ENCODE data around the gene ZMPSTE24. TPM values are rescaled to one million over a fixed set of nuclear protein-coding genes. Genes with fewer than 3 reads are reported as not detected.

Gene ZMPSTE24
- total and polyA plus RNA-seq, 3 donors from 2014 or later = 22.5 to 31.3 (median 30.4) TPM

- Histone ChIP-seq H3K4me3 (no peak overlapping the region), H3K27me3 (no peaks in the 10 kb centered on the region), H3K27ac (no peak overlapping the region), H3K9me3 (no peaks in the 10 kb centered on the region), H3K36me3 (ENCODE audit: low read depth, missing control alignments) (no peaks in the 10 kb centered on the region), H3K4me1 (no peaks in the 10 kb centered on the region)
- TF ChIP-seq POLR2A (IDR thresholded peaks at IDR 0.05) (no peak), CTCF (IDR thresholded peaks at IDR 0.05) (no peak)
- intact Hi-C loops (cut with DNase I; ENCODE audit: low total_unique reads) = no loop called here
- DNase-seq = no peak
- WGBS, 2 donors = 85 to 91% methylated on average over 4 to 10 of the region's 10 CpGs
Observed at GRCh38 chr1:40301066-40301465, 43.0 kb downstream of the ZMPSTE24 start.

- Histone ChIP-seq H3K36me3 (ENCODE audit: low read depth, missing control alignments) (no peaks in the 10 kb centered on the region), H3K27ac (no peak overlapping the region), H3K4me1 (no peaks in the 10 kb centered on the region), H3K9me3 (no peaks in the 10 kb centered on the region), H3K27me3 (no peaks in the 10 kb centered on the region), H3K4me3 (no peak overlapping the region)
- WGBS, 2 donors = 87 to 92% methylated on average over 9 to 12 of the region's 12 CpGs
- DNase-seq = no peak
- TF ChIP-seq POLR2A (IDR thresholded peaks at IDR 0.05) = no peak
- TF ChIP-seq CTCF (IDR thresholded peaks at IDR 0.05) = no peak
- intact Hi-C loops (cut with DNase I; ENCODE audit: low total_unique reads) = no loop called here
Observed at GRCh38 chr1:40301541-40302299, 43.7 kb downstream of the ZMPSTE24 start.

GRCh38 chr1:40302475-40302874 is 44.4 kb downstream of the ZMPSTE24 start:
- H3K27me3 ChIP-seq = no peaks in the 10 kb centered on the region
- H3K36me3 ChIP-seq (ENCODE audit: low read depth, missing control alignments) = no peaks in the 10 kb centered on the region
- TF ChIP-seq POLR2A (IDR thresholded peaks at IDR 0.05) = no peak
- no peak for TF ChIP-seq CTCF (IDR thresholded peaks at IDR 0.05)
- intact Hi-C loops (cut with DNase I; ENCODE audit: low total_unique reads) = no loop called here
- no peak for DNase-seq
- no peaks in the 10 kb centered on the region for H3K9me3 ChIP-seq
- no peak overlapping the region for H3K27ac ChIP-seq
- H3K4me3 ChIP-seq = no peak overlapping the region
- no peaks in the 10 kb centered on the region for H3K4me1 ChIP-seq
- 90 to 100% methylated on average over 4 to 13 of the region's 13 CpGs for WGBS, 2 donors

- H3K4me1 ChIP-seq = peaks cover 1% of the 10 kb centered on the region
- no peaks in the 10 kb centered on the region for H3K9me3 ChIP-seq
- H3K4me3 ChIP-seq = peak overlapping the region in 1 of 2 donors; percentile 31
- no peaks in the 10 kb centered on the region for H3K36me3 ChIP-seq (ENCODE audit: low read depth, missing control alignments)
- no peaks in the 10 kb centered on the region for H3K27me3 ChIP-seq
- intact Hi-C loops (cut with DNase I; ENCODE audit: low total_unique reads) = no loop called here
- 37 to 64% methylated on average over 11 to 35 of the region's 38 CpGs for WGBS, 2 donors
- no peak overlapping the region for H3K27ac ChIP-seq
- TF ChIP-seq POLR2A (IDR thresholded peaks at IDR 0.05) (no peak), CTCF (IDR thresholded peaks at IDR 0.05) (no peak)
- DNase-seq = no peak
Observed at GRCh38 chr1:40303051-40303771, 45.2 kb downstream of the ZMPSTE24 start.

Data from testis (tissue), 3 donors.